ENCODE data around the gene FBXO2. TPM values are rescaled to one million over a fixed set of nuclear protein-coding genes. Genes with fewer than 3 reads are reported as not detected.

Gene FBXO2
- total and polyA plus RNA-seq, 9 of the 15 experiments (the other 6 are each of a cell fraction or from before 2014, with no cell fraction given) = 0.04 to 1.9 (median 0.27) TPM

GRCh38 chr1:11671544-11672286 lies 17.5 kb upstream of the FBXO2 start (continued):
- TF ChIP-seq EZH2 (IDR thresholded peaks at IDR 0.05; ENCODE audit: borderline replicate concordance, low read depth, low read length) (no peak), YY1 (IDR thresholded peaks at IDR 0.05; ENCODE audit: borderline replicate concordance in 1 of 3, control insufficient read depth in 1 of 3, extremely low read depth in 1 of 3, insufficient read depth in 3 of 3, insufficient read length in 1 of 3, insufficient replicate concordance in 2 of 3, low read depth in 1 of 3, low read length in 2 of 3) (peak in 1 of 3 experiments; percentile 17), PHB2 (IDR thresholded peaks at IDR 0.05; ENCODE audit: low read depth) (no peak), PTRF (tag; IDR thresholded peaks at IDR 0.05) (no peak), OTX1 (CRISPR knock-in tag; IDR thresholded peaks at IDR 0.05) (no peak), ZNF518B (CRISPR knock-in tag; IDR thresholded peaks at IDR 0.05) (no peak), ZBTB43 (CRISPR knock-in tag; IDR thresholded peaks at IDR 0.05) (no peak), FIP1L1 (IDR thresholded peaks at IDR 0.05; ENCODE audit: low read depth, low read length, poor library complexity, severe bottlenecking) (no peak), ZNF324 (CRISPR knock-in tag; IDR thresholded peaks at IDR 0.05) (no peak), POLR2AphosphoS2 (IDR thresholded peaks at IDR 0.05; ENCODE audit: low read length) (peak; percentile 30; the same call in 1 of the 2 replicates), IRF2 (CRISPR knock-in tag; IDR thresholded peaks at IDR 0.05) (no peak), CHAMP1 (IDR thresholded peaks at IDR 0.05) (no peak), POLR2A (conservative IDR thresholded peaks at IDR 0.05) (peak; percentile 53), KLF16 (IDR thresholded peaks at IDR 0.05) (peak; percentile 84), ETS1 (conservative IDR thresholded peaks at IDR 0.05; ENCODE audit: control insufficient read depth, low read depth, low read length) (0 out of 2 replicates have a peak, but pooled peaks have one; percentile 38), MITF (IDR thresholded peaks at IDR 0.05) (no peak)

Data from K562 (cell line).